GM12891 (cell line): ENCODE measurements around the gene NECAB3.
"Not testable (repeated sequence)": the region's sequence is repeated elsewhere in the genome, so short reads cannot be mapped to it uniquely, and the experiment has no call there.

Experiments
- PAX5 ChIP-seq: IDR thresholded peaks from 2 replicates; pipeline ENCODE4 v1.6.1; 2011; ENCODE audit warnings: low read length, moderate library complexity, mild to moderate bottlenecking; ENCODE audit not compliant: insufficient read depth, severe bottlenecking
- POLR2A ChIP-seq: IDR thresholded peaks from 2 replicates; pipeline ENCODE4 v1.6.1; 2011; ENCODE audit warnings: low read depth, low read length, control low read depth
- POLR2AphosphoS5 ChIP-seq: IDR thresholded peaks from 2 replicates; pipeline ENCODE4 v1.6.1; 2011; ENCODE audit warnings: low read depth, low read length, control low read depth

DNA sequence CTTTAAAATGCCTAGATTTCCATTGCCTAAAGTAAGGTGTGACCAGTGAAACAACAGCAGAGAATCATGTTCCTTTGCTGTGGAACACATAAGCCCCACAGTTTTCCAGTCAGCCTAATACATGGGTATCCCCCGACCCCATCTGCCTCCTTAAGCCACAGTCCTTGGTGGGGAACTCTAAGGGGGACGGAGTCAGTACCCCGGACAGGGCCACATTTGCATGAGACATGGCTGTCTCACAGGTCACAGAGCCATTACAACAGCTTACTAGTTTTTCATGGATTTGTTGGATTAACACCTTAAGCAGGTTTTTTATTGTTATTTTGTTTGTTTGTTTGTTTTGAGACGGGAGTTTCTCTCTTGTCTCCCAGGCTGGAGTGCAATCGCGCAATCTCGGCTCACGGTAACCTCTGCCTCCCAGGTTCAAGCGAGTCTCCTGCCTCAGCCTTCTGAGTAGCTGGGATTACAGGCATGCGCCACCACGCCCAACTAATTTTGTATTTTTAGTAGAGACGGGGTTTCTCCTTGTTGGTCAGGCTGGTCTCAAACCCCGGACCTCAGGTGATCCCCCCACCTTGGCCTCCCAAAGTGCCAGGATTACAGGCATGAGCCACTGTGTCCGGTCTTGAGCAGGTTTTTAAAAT, 27.1 kb downstream of the NECAB3 start:
- TF ChIP-seq POLR2A, POLR2AphosphoS5, PAX5: not testable (repeated sequence)
